HG03565 (cell line): ENCODE data around the gene ERFE.

Source experiments
- ATAC-seq: cut with Tn5 transposase; IDR thresholded peaks from one replicate; pipeline ENCODE4 v1.9.1; 2021; ENCODE audit warnings: mild to moderate bottlenecking, moderate library complexity; ENCODE audit not compliant: unreplicated experiment

ERFE gene

GRCh38 chr2:238138331-238139195 is 20.2 kb upstream of the ERFE start, which contains the start of gene KLHL30:
KLHL30 (plus strand) TSS chr2:238138668; CDS start chr2:238140755, 2,087 bp downstream.
- ATAC-seq = no peak

DNA sequence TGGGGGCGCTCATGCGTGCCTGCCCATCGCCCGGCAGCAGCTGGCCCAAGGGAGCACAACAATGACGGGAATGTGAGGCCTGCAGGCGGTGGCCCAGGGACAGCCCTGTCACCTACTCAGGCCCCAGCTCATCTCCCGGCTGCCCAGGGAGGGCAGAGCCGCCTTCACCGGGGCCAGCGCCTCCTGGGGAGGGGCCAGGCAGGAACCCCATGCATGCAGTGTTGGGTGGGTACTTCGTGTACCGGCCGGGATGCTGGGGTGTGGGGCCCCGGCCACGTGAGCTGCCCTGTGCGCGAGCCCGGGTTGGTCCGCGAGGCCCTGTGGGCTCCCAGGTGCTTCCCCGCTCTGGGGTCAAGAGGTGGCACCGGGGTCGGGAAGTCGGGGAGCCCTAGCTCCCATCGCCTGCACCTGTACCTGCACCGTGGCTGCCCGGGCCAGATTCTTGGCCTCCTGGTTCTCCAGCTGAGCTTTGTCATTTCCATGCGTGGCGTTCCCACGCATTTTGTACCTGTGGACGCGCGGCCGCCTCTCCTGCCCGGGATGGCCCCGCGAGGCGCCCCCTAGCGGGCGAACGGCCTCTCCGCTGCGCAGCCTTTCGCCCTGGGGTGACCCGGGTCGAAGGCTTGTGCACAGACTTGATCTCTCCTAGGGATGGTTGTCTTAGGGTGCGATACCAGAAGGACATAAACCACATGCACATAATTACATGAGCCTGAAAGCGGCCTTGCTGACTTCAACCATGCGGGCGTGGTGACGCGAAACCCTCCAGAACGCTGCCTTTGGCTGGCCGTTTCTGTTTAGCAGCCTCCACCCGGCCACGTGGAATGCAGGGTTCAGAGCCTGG is 19.4 kb upstream of the ERFE start:
- no peak for ATAC-seq

DNA sequence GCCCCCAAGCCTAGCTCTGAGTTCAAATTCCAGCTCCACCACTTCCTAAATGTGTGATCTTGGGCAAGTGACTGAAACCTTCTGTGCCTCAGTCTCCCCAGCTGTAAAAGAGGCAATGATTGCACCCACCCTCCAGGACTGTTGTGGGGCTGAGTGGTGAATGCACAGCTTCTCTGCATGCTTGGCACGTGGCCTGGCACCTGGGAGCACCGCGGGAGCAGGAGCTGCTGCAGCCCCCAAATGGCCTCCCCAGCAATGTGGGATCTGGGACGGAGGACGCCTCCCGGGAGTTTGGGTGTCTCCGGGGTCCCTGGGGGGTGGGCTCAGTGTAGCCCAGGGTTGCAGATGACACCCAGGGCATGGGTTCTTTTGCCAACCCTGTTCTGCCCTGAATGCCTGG is 18.7 kb upstream of the ERFE start:
- no peak for ATAC-seq

- ATAC-seq = no peak
Observed at GRCh38 chr2:238140721-238141540, 17.8 kb upstream of the ERFE start.

- no peak for ATAC-seq
Observed at GRCh38 chr2:238141541-238142318, 17.0 kb upstream of the ERFE start.

GRCh38 chr2:238142382-238143205 is 16.2 kb upstream of the ERFE start:
- no peak for ATAC-seq

DNA sequence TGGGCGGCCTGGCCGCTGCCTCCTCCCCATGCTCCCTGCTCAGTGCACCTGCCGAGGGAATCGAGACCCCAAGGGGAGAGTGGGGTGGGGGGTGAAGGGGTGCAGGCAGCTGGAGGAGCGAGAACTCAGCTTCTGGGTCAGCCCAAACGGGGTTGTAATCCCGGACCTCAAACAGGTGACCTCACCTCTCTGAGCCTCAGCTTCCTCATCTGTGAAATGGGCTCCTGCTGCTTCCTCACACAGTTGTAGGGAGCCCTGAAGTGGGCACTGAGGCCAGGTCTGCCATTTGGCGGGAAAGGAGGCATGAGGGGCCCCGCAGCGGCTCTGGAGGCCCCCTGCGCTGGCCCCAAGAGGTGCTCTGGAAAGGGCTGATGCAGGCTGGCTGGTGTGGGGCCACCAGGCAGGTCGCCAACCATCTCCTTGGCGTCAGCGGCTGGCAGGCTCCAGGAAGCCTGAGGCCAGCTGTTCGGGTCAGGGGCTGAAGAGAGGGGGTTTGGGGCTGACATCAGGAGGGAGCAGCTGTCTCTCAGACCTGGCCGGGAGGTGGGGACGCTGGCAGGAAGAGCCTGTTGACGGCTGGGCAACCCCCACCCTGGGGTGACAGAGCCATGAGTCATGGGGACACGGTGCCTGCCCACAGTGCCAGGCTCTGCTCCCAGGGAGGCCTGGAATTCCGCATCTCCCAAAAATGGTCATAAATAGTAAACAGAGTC is 15.4 kb upstream of the ERFE start:
- no peak for ATAC-seq

DNA sequence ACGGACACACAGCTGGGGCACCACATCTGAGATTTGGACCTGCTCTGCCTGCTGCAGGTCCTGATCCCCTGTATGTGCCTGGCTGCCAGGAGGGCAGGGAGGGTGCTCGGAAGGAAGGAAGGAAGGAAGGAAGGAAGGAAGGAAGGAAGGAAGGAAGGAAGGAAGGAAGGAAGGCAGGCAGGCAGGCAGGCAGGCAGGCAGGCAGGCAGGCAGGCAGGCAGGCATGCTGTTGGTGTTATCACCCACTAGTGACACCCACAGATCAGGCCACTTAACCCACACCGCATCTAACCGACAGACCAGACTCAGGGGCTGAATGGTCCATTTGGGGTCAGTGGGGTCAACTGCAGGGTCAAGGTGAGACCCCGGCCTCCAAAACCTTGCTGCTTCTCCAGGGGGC is 14.5 kb upstream of the ERFE start:
- ATAC-seq = no peak

DNA sequence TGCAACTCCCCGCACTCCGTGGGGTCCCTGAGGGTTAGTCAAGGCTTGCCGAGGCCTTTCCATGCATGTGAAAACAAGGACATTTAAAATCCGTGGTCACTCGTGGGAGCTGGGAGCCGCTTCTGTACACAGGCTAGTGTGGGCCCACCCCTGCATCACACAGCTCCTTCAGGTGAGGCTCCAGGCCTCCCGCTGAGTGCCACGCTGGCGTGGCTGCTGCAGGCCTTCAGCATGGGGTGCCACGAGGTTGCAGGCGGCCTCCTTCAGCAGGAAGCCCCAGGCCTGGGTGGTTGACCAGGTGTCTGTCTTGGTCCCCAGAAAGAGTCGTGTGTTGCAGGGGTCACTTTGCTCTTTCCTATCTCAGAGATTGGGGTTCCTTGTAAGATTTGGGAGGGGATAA is 13.7 kb upstream of the ERFE start:
- ATAC-seq = no peak

GRCh38 chr2:238145851-238146250 is 12.9 kb upstream of the ERFE start:
- ATAC-seq = no peak

- ATAC-seq = no peak
Observed at GRCh38 chr2:238146884-238147544, 11.8 kb upstream of the ERFE start.

GRCh38 chr2:238148981-238149380 is 9.8 kb upstream of the ERFE start:
- no peak for ATAC-seq

DNA sequence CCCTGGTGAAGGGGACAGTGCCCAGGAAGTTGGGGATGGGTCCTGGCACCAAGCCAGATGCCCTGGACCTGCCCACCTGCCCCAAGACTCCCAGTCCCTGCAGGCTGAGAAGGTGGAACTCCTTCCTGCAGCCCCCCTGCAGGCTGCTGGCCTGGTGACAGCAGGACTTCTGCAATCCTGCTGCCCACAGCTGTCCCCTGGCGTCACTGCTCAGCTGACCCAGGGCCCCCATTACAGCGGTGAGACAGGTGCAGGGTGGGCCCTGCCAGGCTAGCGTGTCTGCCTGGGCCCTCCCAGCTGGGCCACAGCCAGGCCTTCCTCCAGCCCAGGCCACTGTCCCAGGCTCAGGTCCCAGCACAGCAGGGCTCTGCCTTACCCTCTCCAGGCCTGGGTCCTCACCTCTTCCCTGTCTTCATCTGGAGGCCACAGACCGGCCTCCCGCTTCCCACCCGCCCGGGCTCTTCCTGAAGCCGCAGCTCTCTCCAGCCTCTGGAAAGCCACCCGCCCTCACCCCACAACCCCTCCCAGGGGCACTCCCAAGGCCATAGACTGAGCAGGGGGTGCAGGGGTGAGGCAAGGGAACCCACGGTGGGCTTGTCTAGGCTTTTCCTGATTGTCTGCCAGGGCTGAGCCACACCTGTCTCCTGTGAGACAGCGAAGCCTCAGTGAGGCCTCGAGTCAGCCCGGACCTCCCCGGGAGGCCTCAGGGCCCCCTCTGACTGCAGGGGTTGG is 8.8 kb upstream of the ERFE start:
- no peak for ATAC-seq

GRCh38 chr2:238150686-238151085 is 8.1 kb upstream of the ERFE start:
- no peak for ATAC-seq

GRCh38 chr2:238151205-238151604 is 7.6 kb upstream of the ERFE start:
- ATAC-seq = no peak

GRCh38 chr2:238151628-238152235 is 7.0 kb upstream of the ERFE start:
- ATAC-seq = no peak
